ENCODE measurements around the gene BHLHE40.

BHLHE40 gene

GRCh38 chr3:4949004-4949403 is 30.2 kb upstream of the BHLHE40 start:
- H4K20me1 ChIP-seq (ENCODE audit: insufficient read depth), result no peaks in the 10 kb centered on the region
- H3K27ac ChIP-seq, result no peak overlapping the region
- H2AFZ ChIP-seq (ENCODE audit: low read depth), result no peak overlapping the region
- no peak overlapping the region for H3K4me3 ChIP-seq (IDR thresholded peaks at IDR 0.05; ENCODE audit: insufficient read depth, low read depth, low read length)
- H3K4me2 ChIP-seq, result no peak overlapping the region
- no peaks in the 10 kb centered on the region for H3K36me3 ChIP-seq (ENCODE audit: insufficient read depth)
- no peaks in the 10 kb centered on the region for H3K27me3 ChIP-seq (ENCODE audit: insufficient read depth, low read depth)
- TF ChIP-seq CTCF (conservative IDR thresholded peaks at IDR 0.05; ENCODE audit: low read depth, low read length), result no peak
- no peaks in the 10 kb centered on the region for H3K79me2 ChIP-seq (ENCODE audit: insufficient read depth, low read depth)
- no peaks in the 10 kb centered on the region for H3K4me1 ChIP-seq (ENCODE audit: low read depth, poor library complexity, severe bottlenecking)
- no peak overlapping the region for H3K9ac ChIP-seq

GRCh38 chr3:4949659-4950058 is 29.6 kb upstream of the BHLHE40 start:
- no peak overlapping the region for H2AFZ ChIP-seq (ENCODE audit: low read depth)
- no peak overlapping the region for H3K4me3 ChIP-seq (IDR thresholded peaks at IDR 0.05; ENCODE audit: insufficient read depth, low read depth, low read length)
- no peaks in the 10 kb centered on the region for H3K27me3 ChIP-seq (ENCODE audit: insufficient read depth, low read depth)
- H3K9ac ChIP-seq, result no peak overlapping the region
- no peaks in the 10 kb centered on the region for H3K4me1 ChIP-seq (ENCODE audit: low read depth, poor library complexity, severe bottlenecking)
- H3K27ac ChIP-seq, result no peak overlapping the region
- TF ChIP-seq CTCF (conservative IDR thresholded peaks at IDR 0.05; ENCODE audit: low read depth, low read length), result no peak
- H3K36me3 ChIP-seq (ENCODE audit: insufficient read depth), result no peaks in the 10 kb centered on the region
- H3K4me2 ChIP-seq, result no peak overlapping the region
- no peaks in the 10 kb centered on the region for H3K79me2 ChIP-seq (ENCODE audit: insufficient read depth, low read depth)
- H4K20me1 ChIP-seq (ENCODE audit: insufficient read depth), result no peaks in the 10 kb centered on the region

- Histone ChIP-seq H3K4me3 (IDR thresholded peaks at IDR 0.05; ENCODE audit: insufficient read depth, low read depth, low read length) (no peak overlapping the region), H4K20me1 (ENCODE audit: insufficient read depth) (no peaks in the 10 kb centered on the region), H3K27me3 (ENCODE audit: insufficient read depth, low read depth) (no peaks in the 10 kb centered on the region), H3K9ac (no peak overlapping the region), H3K36me3 (ENCODE audit: insufficient read depth) (no peaks in the 10 kb centered on the region), H3K79me2 (ENCODE audit: insufficient read depth, low read depth) (no peaks in the 10 kb centered on the region), H3K4me1 (ENCODE audit: low read depth, poor library complexity, severe bottlenecking) (no peaks in the 10 kb centered on the region), H3K27ac (no peak overlapping the region), H3K4me2 (no peak overlapping the region), H2AFZ (ENCODE audit: low read depth) (no peak overlapping the region)
- TF ChIP-seq CTCF (conservative IDR thresholded peaks at IDR 0.05; ENCODE audit: low read depth, low read length), result no peak
Observed at GRCh38 chr3:4950351-4950784, 28.9 kb upstream of the BHLHE40 start.

- H3K27me3 ChIP-seq (ENCODE audit: insufficient read depth, low read depth), result no peaks in the 10 kb centered on the region
- H3K36me3 ChIP-seq (ENCODE audit: insufficient read depth), result no peaks in the 10 kb centered on the region
- no peaks in the 10 kb centered on the region for H3K79me2 ChIP-seq (ENCODE audit: insufficient read depth, low read depth)
- no peak overlapping the region for H2AFZ ChIP-seq (ENCODE audit: low read depth)
- no peak overlapping the region for H3K9ac ChIP-seq
- H3K4me3 ChIP-seq (IDR thresholded peaks at IDR 0.05; ENCODE audit: insufficient read depth, low read depth, low read length), result no peak overlapping the region
- no peak overlapping the region for H3K4me2 ChIP-seq
- TF ChIP-seq CTCF (conservative IDR thresholded peaks at IDR 0.05; ENCODE audit: low read depth, low read length), result no peak
- no peaks in the 10 kb centered on the region for H3K4me1 ChIP-seq (ENCODE audit: low read depth, poor library complexity, severe bottlenecking)
- H3K27ac ChIP-seq, result no peak overlapping the region
- no peaks in the 10 kb centered on the region for H4K20me1 ChIP-seq (ENCODE audit: insufficient read depth)
Observed at GRCh38 chr3:4950948-4951347, 28.3 kb upstream of the BHLHE40 start.

Measured in KMS-11 (cell line).